ENCODE measurements around the gene NOP56.

NOP56 gene

GRCh38 chr20:2698912-2699311 is 46.5 kb downstream of the NOP56 start:
- H4K20me1 ChIP-seq (ENCODE audit: insufficient read depth, low read length) = peaks cover 4% of the 10 kb centered on the region; the same call in 1 of the 2 replicates
- no peaks in the 10 kb centered on the region for H3K79me2 ChIP-seq (ENCODE audit: insufficient read depth, low read length)
- H3K4me3 ChIP-seq (ENCODE audit: low read depth in 1 of 2, low read length in 2 of 2) = no peak overlapping the region
- TF ChIP-seq CTCF (IDR thresholded peaks at IDR 0.05; ENCODE audit: borderline replicate concordance, extremely low read depth, low read length, poor library complexity, severe bottlenecking) (no peak), EZH2 (IDR thresholded peaks at IDR 0.05; ENCODE audit: borderline replicate concordance, low read depth, low read length, severe bottlenecking) (no peak)
- H3K9me3 ChIP-seq (ENCODE audit: insufficient read depth, low read length, severe bottlenecking) = no peaks in the 10 kb centered on the region
- no peak overlapping the region for H3K4me2 ChIP-seq (ENCODE audit: insufficient read depth, low read length)
- ATAC-seq (ENCODE audit: insufficient read depth, low read depth) (no peak), DNase-seq (no peak)
- no peak overlapping the region for H3K27ac ChIP-seq (ENCODE audit: low read length)
- H2AFZ ChIP-seq (ENCODE audit: low read depth, low read length) = no peak overlapping the region
- no peak overlapping the region for H3K9ac ChIP-seq (ENCODE audit: low read depth, low read length)
- no peaks in the 10 kb centered on the region for H3K36me3 ChIP-seq (ENCODE audit: insufficient read depth, low read length)
- H3K4me1 ChIP-seq (ENCODE audit: insufficient read depth, low read length) = no peaks in the 10 kb centered on the region
- H3K27me3 ChIP-seq (ENCODE audit: insufficient read depth, low read length, poor library complexity) = peaks cover 30% of the 10 kb centered on the region

GRCh38 chr20:2699775-2700413 is 47.5 kb downstream of the NOP56 start:
- Histone ChIP-seq H2AFZ (ENCODE audit: low read depth, low read length) (no peak overlapping the region), H3K79me2 (ENCODE audit: insufficient read depth, low read length) (no peaks in the 10 kb centered on the region), H3K4me3 (ENCODE audit: low read depth in 1 of 2, low read length in 2 of 2) (no peak overlapping the region), H3K9ac (ENCODE audit: low read depth, low read length) (no peak overlapping the region), H4K20me1 (ENCODE audit: insufficient read depth, low read length) (peaks cover 4% of the 10 kb centered on the region; the same call in 1 of the 2 replicates), H3K36me3 (ENCODE audit: insufficient read depth, low read length) (no peaks in the 10 kb centered on the region), H3K9me3 (ENCODE audit: insufficient read depth, low read length, severe bottlenecking) (no peaks in the 10 kb centered on the region), H3K27me3 (ENCODE audit: insufficient read depth, low read length, poor library complexity) (peaks cover 29% of the 10 kb centered on the region), H3K4me1 (ENCODE audit: insufficient read depth, low read length) (no peaks in the 10 kb centered on the region), H3K4me2 (ENCODE audit: insufficient read depth, low read length) (no peak overlapping the region), H3K27ac (ENCODE audit: low read length) (no peak overlapping the region)
- TF ChIP-seq CTCF (IDR thresholded peaks at IDR 0.05; ENCODE audit: borderline replicate concordance, extremely low read depth, low read length, poor library complexity, severe bottlenecking) = no peak
- ATAC-seq (ENCODE audit: insufficient read depth, low read depth) = no peak
- no peak for DNase-seq

- TF ChIP-seq CTCF (IDR thresholded peaks at IDR 0.05; ENCODE audit: borderline replicate concordance, extremely low read depth, low read length, poor library complexity, severe bottlenecking) (no peak), EZH2 (IDR thresholded peaks at IDR 0.05; ENCODE audit: borderline replicate concordance, low read depth, low read length, severe bottlenecking) (no peak)
- H3K4me1 ChIP-seq (ENCODE audit: insufficient read depth, low read length) = no peaks in the 10 kb centered on the region
- H3K4me2 ChIP-seq (ENCODE audit: insufficient read depth, low read length) = no peak overlapping the region
- H3K9ac ChIP-seq (ENCODE audit: low read depth, low read length) = no peak overlapping the region
- no peak for ATAC-seq (ENCODE audit: insufficient read depth, low read depth)
- no peaks in the 10 kb centered on the region for H3K9me3 ChIP-seq (ENCODE audit: insufficient read depth, low read length, severe bottlenecking)
- peaks cover 26% of the 10 kb centered on the region for H3K27me3 ChIP-seq (ENCODE audit: insufficient read depth, low read length, poor library complexity)
- H3K4me3 ChIP-seq (ENCODE audit: low read depth in 1 of 2, low read length in 2 of 2) = no peak overlapping the region
- H3K79me2 ChIP-seq (ENCODE audit: insufficient read depth, low read length) = no peaks in the 10 kb centered on the region
- H3K27ac ChIP-seq (ENCODE audit: low read length) = no peak overlapping the region
- H2AFZ ChIP-seq (ENCODE audit: low read depth, low read length) = no peak overlapping the region
- H3K36me3 ChIP-seq (ENCODE audit: insufficient read depth, low read length) = no peaks in the 10 kb centered on the region
- peaks cover 4% of the 10 kb centered on the region; the same call in 1 of the 2 replicates for H4K20me1 ChIP-seq (ENCODE audit: insufficient read depth, low read length)
- DNase-seq = no peak
Observed at GRCh38 chr20:2700913-2701620, 48.6 kb downstream of the NOP56 start.
